ENCODE data around the gene UGT1A3. TPM values are rescaled to one million over a fixed set of nuclear protein-coding genes. Genes with fewer than 3 reads are reported as not detected.

Gene UGT1A3
- total and polyA plus RNA-seq, 10 of the 15 experiments (the other 5 are each of a cell fraction or from before 2014, with no cell fraction given) = not detected

DNA sequence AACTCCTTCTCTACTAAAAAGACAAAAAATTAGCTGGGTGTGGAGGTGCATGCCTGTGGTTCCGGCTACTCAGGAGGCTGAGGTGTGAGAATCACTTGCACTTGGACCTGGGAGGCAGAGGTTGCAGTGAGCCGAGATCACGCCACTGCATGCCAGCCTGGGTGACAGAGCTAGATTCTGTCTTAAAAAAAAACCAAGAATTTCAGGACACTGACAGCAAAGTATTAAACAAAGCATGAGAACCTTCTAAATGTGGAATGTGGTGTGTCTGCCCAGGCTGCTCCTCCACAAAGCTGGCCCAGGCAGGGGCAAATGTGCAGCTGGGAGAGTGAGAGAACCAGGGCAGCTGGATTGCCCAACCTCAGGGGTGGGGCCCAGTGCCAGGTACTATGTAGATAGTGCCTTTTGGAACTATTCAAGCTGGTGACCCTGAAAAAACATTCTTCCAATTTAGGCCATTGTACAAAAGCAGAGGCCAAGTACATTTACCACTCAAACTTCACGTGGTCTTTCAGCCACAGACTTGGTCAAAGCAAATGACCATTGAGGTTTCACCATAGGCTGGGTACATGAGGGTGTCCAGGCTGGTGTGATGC is 22.8 kb upstream of the UGT1A3 start (continued):
- TF ChIP-seq, protein P1, sequence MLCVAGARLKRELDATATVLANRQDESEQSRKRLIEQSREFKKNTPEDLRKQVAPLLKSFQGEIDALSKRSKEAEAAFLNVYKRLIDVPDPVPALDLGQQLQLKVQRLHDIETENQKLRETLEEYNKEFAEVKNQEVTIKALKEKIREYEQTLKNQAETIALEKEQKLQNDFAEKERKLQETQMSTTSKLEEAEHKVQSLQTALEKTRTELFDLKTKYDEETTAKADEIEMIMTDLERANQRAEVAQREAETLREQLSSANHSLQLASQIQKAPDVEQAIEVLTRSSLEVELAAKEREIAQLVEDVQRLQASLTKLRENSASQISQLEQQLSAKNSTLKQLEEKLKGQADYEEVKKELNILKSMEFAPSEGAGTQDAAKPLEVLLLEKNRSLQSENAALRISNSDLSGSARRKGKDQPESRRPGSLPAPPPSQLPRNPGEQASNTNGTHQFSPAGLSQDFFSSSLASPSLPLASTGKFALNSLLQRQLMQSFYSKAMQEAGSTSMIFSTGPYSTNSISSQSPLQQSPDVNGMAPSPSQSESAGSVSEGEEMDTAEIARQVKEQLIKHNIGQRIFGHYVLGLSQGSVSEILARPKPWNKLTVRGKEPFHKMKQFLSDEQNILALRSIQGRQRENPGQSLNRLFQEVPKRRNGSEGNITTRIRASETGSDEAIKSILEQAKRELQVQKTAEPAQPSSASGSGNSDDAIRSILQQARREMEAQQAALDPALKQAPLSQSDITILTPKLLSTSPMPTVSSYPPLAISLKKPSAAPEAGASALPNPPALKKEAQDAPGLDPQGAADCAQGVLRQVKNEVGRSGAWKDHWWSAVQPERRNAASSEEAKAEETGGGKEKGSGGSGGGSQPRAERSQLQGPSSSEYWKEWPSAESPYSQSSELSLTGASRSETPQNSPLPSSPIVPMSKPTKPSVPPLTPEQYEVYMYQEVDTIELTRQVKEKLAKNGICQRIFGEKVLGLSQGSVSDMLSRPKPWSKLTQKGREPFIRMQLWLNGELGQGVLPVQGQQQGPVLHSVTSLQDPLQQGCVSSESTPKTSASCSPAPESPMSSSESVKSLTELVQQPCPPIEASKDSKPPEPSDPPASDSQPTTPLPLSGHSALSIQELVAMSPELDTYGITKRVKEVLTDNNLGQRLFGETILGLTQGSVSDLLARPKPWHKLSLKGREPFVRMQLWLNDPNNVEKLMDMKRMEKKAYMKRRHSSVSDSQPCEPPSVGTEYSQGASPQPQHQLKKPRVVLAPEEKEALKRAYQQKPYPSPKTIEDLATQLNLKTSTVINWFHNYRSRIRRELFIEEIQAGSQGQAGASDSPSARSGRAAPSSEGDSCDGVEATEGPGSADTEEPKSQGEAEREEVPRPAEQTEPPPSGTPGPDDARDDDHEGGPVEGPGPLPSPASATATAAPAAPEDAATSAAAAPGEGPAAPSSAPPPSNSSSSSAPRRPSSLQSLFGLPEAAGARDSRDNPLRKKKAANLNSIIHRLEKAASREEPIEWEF (IDR thresholded peaks at IDR 0.05; ENCODE audit: insufficient replicate concordance, low read depth, low read length) = no peak
- TF ChIP-seq, protein P2, sequence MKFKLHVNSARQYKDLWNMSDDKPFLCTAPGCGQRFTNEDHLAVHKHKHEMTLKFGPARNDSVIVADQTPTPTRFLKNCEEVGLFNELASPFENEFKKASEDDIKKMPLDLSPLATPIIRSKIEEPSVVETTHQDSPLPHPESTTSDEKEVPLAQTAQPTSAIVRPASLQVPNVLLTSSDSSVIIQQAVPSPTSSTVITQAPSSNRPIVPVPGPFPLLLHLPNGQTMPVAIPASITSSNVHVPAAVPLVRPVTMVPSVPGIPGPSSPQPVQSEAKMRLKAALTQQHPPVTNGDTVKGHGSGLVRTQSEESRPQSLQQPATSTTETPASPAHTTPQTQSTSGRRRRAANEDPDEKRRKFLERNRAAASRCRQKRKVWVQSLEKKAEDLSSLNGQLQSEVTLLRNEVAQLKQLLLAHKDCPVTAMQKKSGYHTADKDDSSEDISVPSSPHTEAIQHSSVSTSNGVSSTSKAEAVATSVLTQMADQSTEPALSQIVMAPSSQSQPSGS (IDR thresholded peaks at IDR 0.05; ENCODE audit: low read length) = no peak
- TF ChIP-seq ESRRA (IDR thresholded peaks at IDR 0.05; ENCODE audit: low read length) (no peak), YBX1 (IDR thresholded peaks at IDR 0.05) (no peak)
- TF ChIP-seq, protein P3, sequence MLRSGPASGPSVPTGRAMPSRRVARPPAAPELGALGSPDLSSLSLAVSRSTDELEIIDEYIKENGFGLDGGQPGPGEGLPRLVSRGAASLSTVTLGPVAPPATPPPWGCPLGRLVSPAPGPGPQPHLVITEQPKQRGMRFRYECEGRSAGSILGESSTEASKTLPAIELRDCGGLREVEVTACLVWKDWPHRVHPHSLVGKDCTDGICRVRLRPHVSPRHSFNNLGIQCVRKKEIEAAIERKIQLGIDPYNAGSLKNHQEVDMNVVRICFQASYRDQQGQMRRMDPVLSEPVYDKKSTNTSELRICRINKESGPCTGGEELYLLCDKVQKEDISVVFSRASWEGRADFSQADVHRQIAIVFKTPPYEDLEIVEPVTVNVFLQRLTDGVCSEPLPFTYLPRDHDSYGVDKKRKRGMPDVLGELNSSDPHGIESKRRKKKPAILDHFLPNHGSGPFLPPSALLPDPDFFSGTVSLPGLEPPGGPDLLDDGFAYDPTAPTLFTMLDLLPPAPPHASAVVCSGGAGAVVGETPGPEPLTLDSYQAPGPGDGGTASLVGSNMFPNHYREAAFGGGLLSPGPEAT (IDR thresholded peaks at IDR 0.05; ENCODE audit: low read depth) = no peak

Data from GM12878 (cell line).